ENCODE results near the gene GUCY2F.
A peak's percentile ranks its signal among the peaks of the same experiment; 100 is the strongest.

The GUCY2F gene

GRCh38 chrX:109489174-109489573 lies 7.3 kb upstream of the GUCY2F start:
- no peak for TF ChIP-seq CTCF (IDR thresholded peaks at IDR 0.05)
- no peaks in the 10 kb centered on the region for H3K36me3 ChIP-seq
- H3K4me3 ChIP-seq (ENCODE audit: low read depth in 1 of 2, low read length in 1 of 2): no peak overlapping the region
- no peak overlapping the region for H3K27ac ChIP-seq
- H3K27me3 ChIP-seq: no peaks in the 10 kb centered on the region
- peaks cover 5 to 8% of the 10 kb centered on the region in 2 experiments for H3K4me1 ChIP-seq (ENCODE audit: control insufficient read depth in 1 of 2, insufficient read depth in 1 of 2, low read depth in 1 of 2, low read length in 1 of 2)
- H3K9me3 ChIP-seq: no peaks in the 10 kb centered on the region

GRCh38 chrX:109487640-109488039 lies 5.8 kb upstream of the GUCY2F start:
- Histone ChIP-seq H3K36me3 (no peaks in the 10 kb centered on the region), H3K27ac (no peak overlapping the region), H3K9me3 (no peaks in the 10 kb centered on the region), H3K27me3 (no peaks in the 10 kb centered on the region), H3K4me1 (ENCODE audit: control insufficient read depth in 1 of 2, insufficient read depth in 1 of 2, low read depth in 1 of 2, low read length in 1 of 2) (peaks cover 5 to 8% of the 10 kb centered on the region in 2 experiments), H3K4me3 (ENCODE audit: low read depth in 1 of 2, low read length in 1 of 2) (no peak overlapping the region)
- no peak for TF ChIP-seq CTCF (IDR thresholded peaks at IDR 0.05)

DNA sequence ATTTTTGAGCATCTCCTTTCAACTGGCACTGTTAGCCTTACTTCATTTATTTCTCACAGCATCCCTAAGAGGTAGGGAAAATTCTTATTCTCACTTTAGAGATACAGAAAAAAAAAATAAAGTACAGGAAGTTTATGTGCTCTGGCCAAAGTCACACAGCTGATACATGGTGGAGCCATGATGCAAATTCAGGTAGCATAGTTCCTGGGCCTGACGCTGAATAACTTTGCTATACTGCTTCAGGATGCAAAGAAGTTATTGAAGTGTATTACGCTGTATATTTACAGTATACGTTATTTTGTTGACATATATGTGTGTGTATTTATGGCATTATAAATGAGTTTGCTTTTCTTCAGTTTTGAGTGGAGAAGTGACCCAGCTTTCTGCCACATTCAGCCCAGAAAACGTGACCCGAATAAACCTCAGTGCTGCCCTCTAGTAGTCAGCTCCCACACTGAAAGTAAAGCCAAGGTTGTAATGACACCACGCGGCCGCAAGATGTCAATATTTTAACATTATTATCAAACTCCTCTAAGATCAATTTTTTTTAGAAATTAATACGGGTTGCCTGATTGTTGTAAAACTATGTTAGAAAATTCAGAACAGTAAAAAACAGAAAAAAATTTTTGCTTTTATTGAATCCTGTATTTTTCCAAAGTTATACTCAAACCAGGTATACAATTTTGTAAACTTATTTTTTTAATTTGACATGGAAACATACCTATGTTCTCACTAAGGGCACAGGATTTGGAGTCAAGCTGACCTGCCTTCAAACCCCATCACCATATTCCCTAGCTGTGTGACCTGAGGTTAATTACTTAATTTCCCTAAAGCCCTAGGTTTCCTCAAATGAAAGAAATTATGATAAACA lies 3.8 kb upstream of the GUCY2F start:
- peak; percentile 87 for TF ChIP-seq CTCF (IDR thresholded peaks at IDR 0.05)
- Histone ChIP-seq H3K4me1 (ENCODE audit: control insufficient read depth in 1 of 2, insufficient read depth in 1 of 2, low read depth in 1 of 2, low read length in 1 of 2) (peaks cover 5 to 8% of the 10 kb centered on the region in 2 experiments), H3K36me3 (no peaks in the 10 kb centered on the region)

GRCh38 chrX:109484886-109485285 lies 3.0 kb upstream of the GUCY2F start:
- H3K36me3 ChIP-seq: no peaks in the 10 kb centered on the region
- peaks cover 5 to 8% of the 10 kb centered on the region in 2 experiments for H3K4me1 ChIP-seq (ENCODE audit: control insufficient read depth in 1 of 2, insufficient read depth in 1 of 2, low read depth in 1 of 2, low read length in 1 of 2)
- H3K27ac ChIP-seq: no peak overlapping the region
- no peaks in the 10 kb centered on the region for H3K27me3 ChIP-seq
- H3K4me3 ChIP-seq (ENCODE audit: low read depth in 1 of 2, low read length in 1 of 2): no peak overlapping the region
- no peaks in the 10 kb centered on the region for H3K9me3 ChIP-seq
- no peak for TF ChIP-seq CTCF (IDR thresholded peaks at IDR 0.05)

More for the DNA sequence above, 3.8 kb upstream of the GUCY2F start:
- H3K27me3 ChIP-seq: no peaks in the 10 kb centered on the region
- H3K9me3 ChIP-seq: no peaks in the 10 kb centered on the region
- no peak overlapping the region for H3K27ac ChIP-seq
- no peak overlapping the region for H3K4me3 ChIP-seq (ENCODE audit: low read depth in 1 of 2, low read length in 1 of 2)

- Histone ChIP-seq H3K27ac (no peak overlapping the region), H3K9me3 (no peaks in the 10 kb centered on the region), H3K36me3 (no peaks in the 10 kb centered on the region), H3K4me3 (ENCODE audit: low read depth in 1 of 2, low read length in 1 of 2) (no peak overlapping the region), H3K27me3 (peaks cover 21% of the 10 kb centered on the region), H3K4me1 (ENCODE audit: control insufficient read depth in 1 of 2, insufficient read depth in 1 of 2, low read depth in 1 of 2, low read length in 1 of 2) (peaks cover 4 to 7% of the 10 kb centered on the region in 2 experiments)
- no peak for TF ChIP-seq CTCF (IDR thresholded peaks at IDR 0.05)
Measured at GRCh38 chrX:109475174-109475891, 6.6 kb downstream of the GUCY2F start.
